Thyroid gland (tissue), 4 donors: ENCODE data around the gene ITGA1.

Experiments used
- POLR2A ChIP-seq, 2 donors: fragments of 450-650 bp; IDR thresholded peaks; one replicate each; pipeline ENCODE4 v1.6.1; 2017; ENCODE audit warnings: antibody characterized with exemption in 2 of 2, mild to moderate bottlenecking in 2 of 2, moderate library complexity in 1 of 2
- TF ChIP-seq, protein P1 (sequence below), 6 experiments: fragments of 200-600 bp in 3 of 6; fragments of 450-650 bp in 3 of 6; sonication (generic) in 3 of 6; IDR thresholded peaks; one replicate each; pipeline ENCODE4 v1.5.1; 2016 to 2019; ENCODE audit warnings: antibody characterized with exemption in 6 of 6, mild to moderate bottlenecking in 2 of 6, inconsistent platforms in 1 of 6, moderate library complexity in 1 of 6

DNA sequence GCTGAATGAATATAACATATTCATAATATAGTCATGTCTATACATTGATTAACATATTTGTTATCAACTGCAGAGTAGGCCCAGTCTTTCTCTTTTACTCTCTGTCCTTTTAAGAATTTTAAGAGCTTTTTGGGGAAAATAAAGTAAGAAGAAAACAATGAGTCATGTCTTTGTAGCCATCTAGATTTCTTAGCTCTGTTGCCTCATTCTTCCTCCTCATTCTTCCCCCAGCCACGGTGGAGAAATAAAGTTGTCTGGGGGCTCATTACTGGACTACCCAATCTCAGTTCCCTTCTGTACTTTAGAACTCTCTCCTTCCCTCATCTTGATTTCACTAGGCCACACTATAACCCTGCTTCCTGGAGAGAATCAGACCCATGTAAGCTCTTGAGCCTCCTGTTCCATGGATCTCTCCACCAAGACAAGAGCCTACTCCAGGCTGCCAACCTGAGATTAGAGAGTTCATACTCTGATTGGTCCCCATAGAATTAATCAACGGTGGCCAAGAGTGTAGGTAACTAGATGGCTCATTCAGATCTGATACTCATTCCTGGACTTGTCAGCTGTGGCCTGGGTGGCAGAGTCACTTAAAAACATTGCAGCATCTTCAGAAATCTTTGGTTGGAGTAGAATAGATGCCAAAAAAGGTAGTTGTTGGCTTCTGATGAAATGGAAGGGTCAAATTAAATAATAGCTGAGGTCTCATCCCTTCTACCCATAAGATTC is 44.2 kb downstream of the ITGA1 start:
- TF ChIP-seq, protein P1, sequence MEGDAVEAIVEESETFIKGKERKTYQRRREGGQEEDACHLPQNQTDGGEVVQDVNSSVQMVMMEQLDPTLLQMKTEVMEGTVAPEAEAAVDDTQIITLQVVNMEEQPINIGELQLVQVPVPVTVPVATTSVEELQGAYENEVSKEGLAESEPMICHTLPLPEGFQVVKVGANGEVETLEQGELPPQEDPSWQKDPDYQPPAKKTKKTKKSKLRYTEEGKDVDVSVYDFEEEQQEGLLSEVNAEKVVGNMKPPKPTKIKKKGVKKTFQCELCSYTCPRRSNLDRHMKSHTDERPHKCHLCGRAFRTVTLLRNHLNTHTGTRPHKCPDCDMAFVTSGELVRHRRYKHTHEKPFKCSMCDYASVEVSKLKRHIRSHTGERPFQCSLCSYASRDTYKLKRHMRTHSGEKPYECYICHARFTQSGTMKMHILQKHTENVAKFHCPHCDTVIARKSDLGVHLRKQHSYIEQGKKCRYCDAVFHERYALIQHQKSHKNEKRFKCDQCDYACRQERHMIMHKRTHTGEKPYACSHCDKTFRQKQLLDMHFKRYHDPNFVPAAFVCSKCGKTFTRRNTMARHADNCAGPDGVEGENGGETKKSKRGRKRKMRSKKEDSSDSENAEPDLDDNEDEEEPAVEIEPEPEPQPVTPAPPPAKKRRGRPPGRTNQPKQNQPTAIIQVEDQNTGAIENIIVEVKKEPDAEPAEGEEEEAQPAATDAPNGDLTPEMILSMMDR (IDR thresholded peaks at IDR 0.05) = no peak
- TF ChIP-seq POLR2A (IDR thresholded peaks at IDR 0.05) = no peak
